Osteoblast (primary cell): ENCODE results near the gene PARD3. TPM values are rescaled to one million over a fixed set of nuclear protein-coding genes. Genes with fewer than 3 reads are reported as not detected.

Experiments used
- DNase-seq: peaks from one replicate; pipeline ENCODE4 v3.0.0; 2011; ENCODE audit warnings: low spot score, mixed read lengths; ENCODE audit not compliant: insufficient read length; ENCODE audit errors: missing footprints
- H2AFZ ChIP-seq: 2 replicates; pipeline ENCODE4 v1.6.0; 2011; ENCODE audit warnings: mild to moderate bottlenecking, low read length
- H3K27ac ChIP-seq: 2 replicates; pipeline ENCODE4 v1.5.1; 2011; ENCODE audit warnings: mild to moderate bottlenecking, low read depth, low read length, moderate library complexity
- H3K27me3 ChIP-seq: 2 replicates; pipeline ENCODE4 v1.6.0; 2012; ENCODE audit warnings: mild to moderate bottlenecking, control low read depth, inconsistent platforms, low read length, moderate library complexity; ENCODE audit not compliant: insufficient read depth
- H3K36me3 ChIP-seq: 2 replicates; pipeline ENCODE4 v1.5.1; 2011; ENCODE audit warnings: mild to moderate bottlenecking, low read length, control low read depth, moderate library complexity; ENCODE audit not compliant: insufficient read depth
- H3K4me1 ChIP-seq: 2 replicates; pipeline ENCODE4 v1.5.1; 2011; ENCODE audit warnings: mild to moderate bottlenecking, low read length, control low read depth, moderate library complexity; ENCODE audit not compliant: insufficient read depth
- H3K4me2 ChIP-seq: 2 replicates; pipeline ENCODE4 v1.6.0; 2011; ENCODE audit warnings: mild to moderate bottlenecking, low read length; ENCODE audit not compliant: insufficient read depth
- H3K4me3 ChIP-seq: fragments of 200-600 bp; sonication (generic); 3 replicates; pipeline ENCODE4 v1.5.1; 2012; ENCODE audit warnings: mild to moderate bottlenecking, low read length, inconsistent platforms; ENCODE audit not compliant: insufficient read depth
- H3K79me2 ChIP-seq: 2 replicates; pipeline ENCODE4 v1.6.0; 2012; ENCODE audit warnings: mild to moderate bottlenecking, low read length, control low read depth, inconsistent platforms; ENCODE audit not compliant: insufficient read depth
- H3K9me3 ChIP-seq: 2 replicates; pipeline ENCODE4 v1.5.1; 2011; ENCODE audit warnings: low read depth, low read length, control low read depth
- H4K20me1 ChIP-seq: 2 replicates; pipeline ENCODE4 v1.6.0; 2012; ENCODE audit warnings: mild to moderate bottlenecking, low read length, control low read depth; ENCODE audit not compliant: insufficient read depth
- total RNA-seq: library from RNA; depleted of rRNA; stranded (reverse); fragments of >200 nt; gene quantifications from 2 replicates; pipeline ENCODE4 v1.2.3, GENCODE V29; 2012
- TF ChIP-seq, protein P1 (sequence below): IDR thresholded peaks from 2 replicates; pipeline ENCODE4 v1.5.1; 2011; ENCODE audit warnings: mild to moderate bottlenecking, low read depth, low read length, moderate library complexity; ENCODE audit errors: extremely low read depth

The PARD3 gene
- total RNA-seq, 1 donor: 71.7 TPM

DNA sequence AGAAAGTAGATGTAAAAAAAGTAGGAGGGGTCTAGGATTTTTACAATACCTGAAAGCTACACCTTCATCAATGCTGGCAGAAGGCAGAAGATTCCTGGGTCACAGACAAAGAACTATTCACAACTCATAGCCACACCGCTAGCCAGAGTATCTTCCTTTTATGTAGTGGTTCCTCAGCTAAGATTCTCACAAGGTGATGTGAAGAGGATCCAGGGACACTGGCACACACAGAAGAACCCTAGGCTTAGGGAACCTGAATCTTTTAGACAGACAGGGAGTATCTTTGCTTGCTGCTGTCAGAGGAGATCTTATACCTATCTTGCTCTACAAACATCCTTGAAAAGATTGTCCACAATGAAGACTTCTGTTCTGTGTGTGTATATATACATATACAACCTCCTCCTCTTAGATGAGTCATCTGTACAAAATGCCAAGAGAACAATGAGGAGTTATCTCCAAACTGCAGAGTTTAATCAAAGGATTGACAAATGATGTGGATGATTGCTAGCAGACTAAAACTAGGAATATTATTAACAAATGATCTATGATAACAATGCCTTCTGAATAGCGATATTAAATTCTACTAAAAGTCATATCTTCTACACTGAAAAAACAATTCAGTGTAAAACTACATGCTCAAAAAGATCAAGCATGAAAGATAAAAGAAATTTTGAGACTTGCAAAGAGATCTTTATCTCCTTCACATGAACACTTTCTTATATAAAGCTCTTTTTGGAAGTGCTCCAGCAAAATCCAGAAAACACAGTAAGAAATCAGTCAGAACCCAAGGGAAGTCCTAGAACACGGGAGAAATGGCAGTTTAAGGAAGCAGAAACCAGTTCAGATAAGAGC is 409.3 kb downstream of the PARD3 start:
- Histone ChIP-seq H2AFZ (no peak overlapping the region), H3K4me2 (no peak overlapping the region), H3K79me2 (no peaks in the 10 kb centered on the region), H3K4me3 (no peak overlapping the region), H3K27me3 (no peaks in the 10 kb centered on the region), H3K36me3 (no peaks in the 10 kb centered on the region), H3K9me3 (no peaks in the 10 kb centered on the region), H3K27ac (no peak overlapping the region), H4K20me1 (no peaks in the 10 kb centered on the region), H3K4me1 (peaks cover 13% of the 10 kb centered on the region)
- TF ChIP-seq, protein P1, sequence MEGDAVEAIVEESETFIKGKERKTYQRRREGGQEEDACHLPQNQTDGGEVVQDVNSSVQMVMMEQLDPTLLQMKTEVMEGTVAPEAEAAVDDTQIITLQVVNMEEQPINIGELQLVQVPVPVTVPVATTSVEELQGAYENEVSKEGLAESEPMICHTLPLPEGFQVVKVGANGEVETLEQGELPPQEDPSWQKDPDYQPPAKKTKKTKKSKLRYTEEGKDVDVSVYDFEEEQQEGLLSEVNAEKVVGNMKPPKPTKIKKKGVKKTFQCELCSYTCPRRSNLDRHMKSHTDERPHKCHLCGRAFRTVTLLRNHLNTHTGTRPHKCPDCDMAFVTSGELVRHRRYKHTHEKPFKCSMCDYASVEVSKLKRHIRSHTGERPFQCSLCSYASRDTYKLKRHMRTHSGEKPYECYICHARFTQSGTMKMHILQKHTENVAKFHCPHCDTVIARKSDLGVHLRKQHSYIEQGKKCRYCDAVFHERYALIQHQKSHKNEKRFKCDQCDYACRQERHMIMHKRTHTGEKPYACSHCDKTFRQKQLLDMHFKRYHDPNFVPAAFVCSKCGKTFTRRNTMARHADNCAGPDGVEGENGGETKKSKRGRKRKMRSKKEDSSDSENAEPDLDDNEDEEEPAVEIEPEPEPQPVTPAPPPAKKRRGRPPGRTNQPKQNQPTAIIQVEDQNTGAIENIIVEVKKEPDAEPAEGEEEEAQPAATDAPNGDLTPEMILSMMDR: no peak
- DNase-seq: no peak

GRCh38 chr10:34403512-34403911 is 411.6 kb downstream of the PARD3 start:
- TF ChIP-seq, protein P1: no peak
- H3K36me3 ChIP-seq: no peaks in the 10 kb centered on the region
- DNase-seq: no peak
- H3K9me3 ChIP-seq: no peaks in the 10 kb centered on the region
- H3K27ac ChIP-seq: no peak overlapping the region
- H3K4me2 ChIP-seq: no peak overlapping the region
- H3K27me3 ChIP-seq: no peaks in the 10 kb centered on the region
- H2AFZ ChIP-seq: no peak overlapping the region
- no peaks in the 10 kb centered on the region for H3K79me2 ChIP-seq
- no peaks in the 10 kb centered on the region for H4K20me1 ChIP-seq
- H3K4me3 ChIP-seq: no peak overlapping the region
- peaks cover 13% of the 10 kb centered on the region for H3K4me1 ChIP-seq

DNA sequence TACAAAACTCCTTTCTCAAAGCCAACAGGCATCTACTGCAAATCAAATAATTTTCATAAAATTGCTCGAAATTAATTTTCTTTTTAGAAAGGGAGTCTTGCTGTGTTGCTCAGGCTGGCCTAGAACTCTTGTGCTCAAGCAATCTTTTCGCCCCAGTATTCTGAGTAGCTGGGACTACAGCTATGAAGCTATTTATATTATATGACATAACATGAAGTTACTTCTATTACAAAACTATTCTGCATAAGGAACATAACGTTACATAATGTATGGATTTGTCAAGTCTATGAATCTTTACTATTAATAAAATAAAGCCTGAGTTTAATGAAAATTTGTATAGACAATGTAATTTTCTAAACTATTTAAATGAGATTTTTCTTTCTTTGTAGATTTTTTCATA is 415.0 kb downstream of the PARD3 start:
- Histone ChIP-seq H2AFZ (no peak overlapping the region), H3K79me2 (no peaks in the 10 kb centered on the region), H3K4me3 (no peak overlapping the region), H3K4me1 (no peaks in the 10 kb centered on the region), H4K20me1 (no peaks in the 10 kb centered on the region), H3K4me2 (no peak overlapping the region), H3K27me3 (no peaks in the 10 kb centered on the region), H3K36me3 (no peaks in the 10 kb centered on the region), H3K9me3 (no peaks in the 10 kb centered on the region), H3K27ac (no peak overlapping the region)
- TF ChIP-seq, protein P1: no peak
- no peak for DNase-seq

DNA sequence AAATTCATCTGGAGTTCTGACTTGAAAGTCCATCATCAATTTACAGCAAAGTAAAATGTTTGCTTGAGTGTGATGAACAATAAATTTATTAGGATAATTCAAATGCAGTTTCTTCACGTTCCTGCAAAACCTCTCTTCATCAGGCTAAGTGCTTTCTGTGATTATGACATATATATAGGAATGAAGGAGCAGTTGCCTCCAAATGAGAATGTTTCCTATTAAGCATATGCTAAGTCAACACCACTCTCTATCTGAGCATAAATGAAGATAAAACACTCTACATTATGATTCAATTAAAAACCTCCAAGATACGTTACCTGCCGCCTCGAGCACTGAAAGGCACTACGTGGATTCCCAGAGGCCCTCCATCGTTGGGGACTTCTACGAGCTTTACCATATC is 416.1 kb downstream of the PARD3 start:
- Histone ChIP-seq H3K36me3 (no peaks in the 10 kb centered on the region), H2AFZ (no peak overlapping the region), H3K4me3 (no peak overlapping the region), H3K4me2 (no peak overlapping the region), H3K27me3 (no peaks in the 10 kb centered on the region), H3K79me2 (no peaks in the 10 kb centered on the region), H3K9me3 (no peaks in the 10 kb centered on the region), H4K20me1 (no peaks in the 10 kb centered on the region), H3K27ac (no peak overlapping the region), H3K4me1 (no peaks in the 10 kb centered on the region)
- TF ChIP-seq, protein P1: no peak
- DNase-seq: no peak
